Astrocyte (in vitro differentiated cells and primary cell): ENCODE measurements around the gene C11orf54. TPM values are rescaled to one million over a fixed set of nuclear protein-coding genes. Genes with fewer than 3 reads are reported as not detected.

Experiments used
- DNase-seq: peaks from one replicate; pipeline ENCODE4 v3.0.0-alpha.2; 2010; ENCODE audit warnings: low read depth
- FAIRE-seq: peaks from 2 replicates; lab custom pipeline; 2011; peaks lifted over from hg19 to GRCh38; lab: Jason Lieb, UNC
- H2AFZ ChIP-seq: 2 replicates; pipeline ENCODE4 v1.6.0; 2012; ENCODE audit warnings: low read depth, low read length, inconsistent platforms
- H3K27ac ChIP-seq: 2 replicates; pipeline ENCODE4 v1.5.1; 2011; ENCODE audit warnings: low read depth, low read length, inconsistent platforms
- H3K27me3 ChIP-seq: 2 replicates; pipeline ENCODE4 v1.6.0; 2011; ENCODE audit warnings: low read length, inconsistent platforms; ENCODE audit not compliant: insufficient read depth
- H3K36me3 ChIP-seq: 2 replicates; pipeline ENCODE4 v1.5.1; 2011; ENCODE audit warnings: low read length, inconsistent platforms; ENCODE audit not compliant: insufficient read depth
- H3K4me1 ChIP-seq: 2 replicates; pipeline ENCODE4 v1.5.1; 2011; ENCODE audit warnings: low read length, inconsistent platforms; ENCODE audit not compliant: insufficient read depth
- H3K4me2 ChIP-seq: 2 replicates; pipeline ENCODE4 v1.6.0; 2012; ENCODE audit warnings: low read length, inconsistent platforms
- H3K4me3 ChIP-seq: 2 replicates; pipeline ENCODE4 v1.5.1; 2011; ENCODE audit warnings: low read depth, mild to moderate bottlenecking, low read length, inconsistent platforms; ENCODE audit not compliant: insufficient read depth
- H3K79me2 ChIP-seq: 2 replicates; pipeline ENCODE4 v1.6.0; 2012; ENCODE audit warnings: mild to moderate bottlenecking, low read length, inconsistent platforms; ENCODE audit not compliant: insufficient read depth
- H3K9ac ChIP-seq: 2 replicates; pipeline ENCODE4 v1.6.0; 2012; ENCODE audit warnings: mild to moderate bottlenecking, low read length, inconsistent platforms
- H3K9me3 ChIP-seq: 2 replicates; pipeline ENCODE4 v1.5.1; 2012; ENCODE audit warnings: low read depth, mild to moderate bottlenecking, low read length, inconsistent platforms; ENCODE audit not compliant: insufficient read depth
- H4K20me1 ChIP-seq: 2 replicates; pipeline ENCODE4 v1.6.0; 2012; ENCODE audit warnings: low read length, inconsistent platforms; ENCODE audit not compliant: insufficient read depth
- H3K27ac Mint-ChIP-seq: one replicate; pipeline ENCODE4 v1.8.0; 2021; ENCODE audit warnings: mild to moderate bottlenecking, mixed read lengths; ENCODE audit not compliant: unreplicated experiment
- H3K27me3 Mint-ChIP-seq: one replicate; pipeline ENCODE4 v1.8.0; 2021; ENCODE audit warnings: low read depth, mixed read lengths; ENCODE audit not compliant: unreplicated experiment
- H3K36me3 Mint-ChIP-seq: one replicate; pipeline ENCODE4 v1.8.0; 2021; ENCODE audit warnings: low read depth, mixed read lengths; ENCODE audit not compliant: unreplicated experiment
- H3K4me1 Mint-ChIP-seq: one replicate; pipeline ENCODE4 v1.8.0; 2021; ENCODE audit warnings: low read depth, mixed read lengths; ENCODE audit not compliant: unreplicated experiment
- H3K4me3 Mint-ChIP-seq: one replicate; pipeline ENCODE4 v1.8.0; 2021; ENCODE audit warnings: mild to moderate bottlenecking, moderate library complexity, mixed read lengths; ENCODE audit not compliant: unreplicated experiment
- H3K9me3 Mint-ChIP-seq: one replicate; pipeline ENCODE4 v1.8.0; 2021; ENCODE audit warnings: mild to moderate bottlenecking, mixed read lengths; ENCODE audit not compliant: unreplicated experiment
- EZH2 ChIP-seq: IDR thresholded peaks from 2 replicates; pipeline ENCODE4 v1.6.1; 2012; ENCODE audit warnings: mild to moderate bottlenecking, low read length, inconsistent platforms; ENCODE audit not compliant: insufficient read depth
- total RNA-seq: library from RNA; stranded (reverse); gene quantifications from 2 replicates; pipeline ENCODE4 v1.2.1, GENCODE V29; 2021
- TF ChIP-seq, protein P1 (sequence below): IDR thresholded peaks from 2 replicates; pipeline ENCODE4 v1.5.1; 2011; ENCODE audit warnings: low read depth, mild to moderate bottlenecking, inconsistent platforms, low read length, moderate library complexity; ENCODE audit not compliant: insufficient read depth

Gene C11orf54
- total RNA-seq, 1 donor from 2014 or later = 14.8 TPM

GRCh38 chr11:93746101-93746500, 4.6 kb downstream of the C11orf54 start:
- Mint-ChIP-seq H3K27me3 (no peaks in the 10 kb centered on the region), H3K4me3 (no peak overlapping the region), H3K9me3 (no peaks in the 10 kb centered on the region), H3K4me1 (peaks cover 7% of the 10 kb centered on the region), H3K36me3 (no peaks in the 10 kb centered on the region), H3K27ac (no peak overlapping the region)
- FAIRE-seq = no peak
- H3K4me3 ChIP-seq = no peak overlapping the region
- no peak overlapping the region for H3K27ac ChIP-seq
- H3K4me2 ChIP-seq = no peak overlapping the region
- no peaks in the 10 kb centered on the region for H3K4me1 ChIP-seq
- H3K27me3 ChIP-seq = no peaks in the 10 kb centered on the region
- no peak overlapping the region for H2AFZ ChIP-seq
- no peaks in the 10 kb centered on the region for H3K36me3 ChIP-seq
- no peak for DNase-seq
- no peaks in the 10 kb centered on the region for H4K20me1 ChIP-seq
- no peaks in the 10 kb centered on the region for H3K9me3 ChIP-seq
- H3K9ac ChIP-seq = no peak overlapping the region
- TF ChIP-seq, protein P1, sequence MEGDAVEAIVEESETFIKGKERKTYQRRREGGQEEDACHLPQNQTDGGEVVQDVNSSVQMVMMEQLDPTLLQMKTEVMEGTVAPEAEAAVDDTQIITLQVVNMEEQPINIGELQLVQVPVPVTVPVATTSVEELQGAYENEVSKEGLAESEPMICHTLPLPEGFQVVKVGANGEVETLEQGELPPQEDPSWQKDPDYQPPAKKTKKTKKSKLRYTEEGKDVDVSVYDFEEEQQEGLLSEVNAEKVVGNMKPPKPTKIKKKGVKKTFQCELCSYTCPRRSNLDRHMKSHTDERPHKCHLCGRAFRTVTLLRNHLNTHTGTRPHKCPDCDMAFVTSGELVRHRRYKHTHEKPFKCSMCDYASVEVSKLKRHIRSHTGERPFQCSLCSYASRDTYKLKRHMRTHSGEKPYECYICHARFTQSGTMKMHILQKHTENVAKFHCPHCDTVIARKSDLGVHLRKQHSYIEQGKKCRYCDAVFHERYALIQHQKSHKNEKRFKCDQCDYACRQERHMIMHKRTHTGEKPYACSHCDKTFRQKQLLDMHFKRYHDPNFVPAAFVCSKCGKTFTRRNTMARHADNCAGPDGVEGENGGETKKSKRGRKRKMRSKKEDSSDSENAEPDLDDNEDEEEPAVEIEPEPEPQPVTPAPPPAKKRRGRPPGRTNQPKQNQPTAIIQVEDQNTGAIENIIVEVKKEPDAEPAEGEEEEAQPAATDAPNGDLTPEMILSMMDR = no peak
- TF ChIP-seq EZH2 = no peak
- H3K79me2 ChIP-seq = peaks cover 15% of the 10 kb centered on the region

DNA sequence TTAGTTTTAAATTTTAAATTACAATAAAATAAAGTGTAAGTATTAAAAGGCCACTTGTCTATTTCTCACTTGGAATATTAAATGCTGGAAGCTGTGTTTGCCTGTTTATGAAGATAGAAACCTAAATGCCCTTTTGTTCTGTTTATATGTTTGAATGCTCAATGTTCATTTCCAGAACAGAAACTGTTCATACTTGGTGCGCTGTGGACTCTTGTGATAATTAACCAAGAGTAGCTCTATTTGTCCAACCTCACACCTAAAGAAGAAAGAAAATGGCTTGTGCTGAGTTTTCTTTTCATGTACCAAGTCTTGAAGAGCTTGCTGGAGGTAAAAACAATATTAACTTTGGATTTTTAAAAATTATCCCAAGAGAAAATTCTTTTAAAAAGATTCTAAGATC, 5.7 kb downstream of the C11orf54 start:
- H2AFZ ChIP-seq = no peak overlapping the region
- H3K4me2 ChIP-seq = no peak overlapping the region
- H3K27me3 ChIP-seq = no peaks in the 10 kb centered on the region
- H3K36me3 ChIP-seq = no peaks in the 10 kb centered on the region
- H3K4me3 Mint-ChIP-seq = no peak overlapping the region
- no peak overlapping the region for H3K9ac ChIP-seq
- no peaks in the 10 kb centered on the region for H3K4me1 ChIP-seq
- peaks cover 6% of the 10 kb centered on the region for H3K79me2 ChIP-seq
- no peak overlapping the region for H3K4me3 ChIP-seq
- TF ChIP-seq, protein P1 = no peak
- no peak for TF ChIP-seq EZH2
- H3K36me3 Mint-ChIP-seq = no peaks in the 10 kb centered on the region
- no peak overlapping the region for H3K27ac Mint-ChIP-seq
- H4K20me1 ChIP-seq = no peaks in the 10 kb centered on the region
- no peaks in the 10 kb centered on the region for H3K9me3 Mint-ChIP-seq
- no peaks in the 10 kb centered on the region for H3K27me3 Mint-ChIP-seq
- no peaks in the 10 kb centered on the region for H3K9me3 ChIP-seq
- DNase-seq (no peak), FAIRE-seq (no peak)
- H3K4me1 Mint-ChIP-seq = peaks cover 7% of the 10 kb centered on the region
- no peak overlapping the region for H3K27ac ChIP-seq

DNA sequence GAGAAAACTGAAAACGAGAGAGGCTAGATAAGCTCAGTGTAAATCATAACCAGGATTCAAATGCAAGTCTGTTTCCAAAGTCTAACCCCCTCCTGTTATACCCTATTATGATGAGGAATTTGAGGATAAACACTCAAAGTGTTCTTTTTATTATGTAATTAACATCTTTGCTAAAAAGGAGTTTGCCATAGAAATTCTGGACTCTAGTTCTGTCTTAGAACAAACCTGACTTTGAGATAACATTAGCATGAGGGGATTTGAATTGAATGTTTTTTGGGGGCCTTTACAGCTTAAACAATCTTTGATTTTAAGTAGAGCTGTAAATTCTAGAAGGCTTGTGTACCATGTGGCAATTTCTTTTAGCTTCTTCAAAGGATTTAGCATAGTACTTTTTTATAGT, 9.5 kb downstream of the C11orf54 start:
- TF ChIP-seq, protein P1 = no peak
- TF ChIP-seq EZH2 = no peak
- H3K36me3 ChIP-seq = no peaks in the 10 kb centered on the region
- H4K20me1 ChIP-seq = no peaks in the 10 kb centered on the region
- Mint-ChIP-seq H3K9me3 (no peaks in the 10 kb centered on the region), H3K36me3 (no peaks in the 10 kb centered on the region), H3K27me3 (no peaks in the 10 kb centered on the region), H3K4me1 (peaks cover 2% of the 10 kb centered on the region), H3K27ac (no peak overlapping the region), H3K4me3 (no peak overlapping the region)
- H2AFZ ChIP-seq = no peak overlapping the region
- H3K9me3 ChIP-seq = no peaks in the 10 kb centered on the region
- no peak overlapping the region for H3K9ac ChIP-seq
- no peaks in the 10 kb centered on the region for H3K27me3 ChIP-seq
- no peak overlapping the region for H3K4me2 ChIP-seq
- DNase-seq = no peak
- no peaks in the 10 kb centered on the region for H3K79me2 ChIP-seq
- FAIRE-seq = no peak
- H3K27ac ChIP-seq = no peak overlapping the region
- no peak overlapping the region for H3K4me3 ChIP-seq
- H3K4me1 ChIP-seq = no peaks in the 10 kb centered on the region
